Astrocyte (in vitro differentiated cells and primary cell): ENCODE measurements around the gene SESN3. TPM values are rescaled to one million over a fixed set of nuclear protein-coding genes. Genes with fewer than 3 reads are reported as not detected.

ENCODE experiments used
- DNase-seq: peaks from one replicate; pipeline ENCODE4 v3.0.0-alpha.2; 2010; ENCODE audit warnings: low read depth
- FAIRE-seq: peaks from 2 replicates; lab custom pipeline; 2011; peaks lifted over from hg19 to GRCh38; lab: Jason Lieb, UNC
- H2AFZ ChIP-seq: 2 replicates; pipeline ENCODE4 v1.6.0; 2012; ENCODE audit warnings: low read depth, low read length, inconsistent platforms
- H3K27ac ChIP-seq: 2 replicates; pipeline ENCODE4 v1.5.1; 2011; ENCODE audit warnings: low read depth, low read length, inconsistent platforms
- H3K27me3 ChIP-seq: 2 replicates; pipeline ENCODE4 v1.6.0; 2011; ENCODE audit warnings: low read length, inconsistent platforms; ENCODE audit not compliant: insufficient read depth
- H3K36me3 ChIP-seq: 2 replicates; pipeline ENCODE4 v1.5.1; 2011; ENCODE audit warnings: low read length, inconsistent platforms; ENCODE audit not compliant: insufficient read depth
- H3K4me1 ChIP-seq: 2 replicates; pipeline ENCODE4 v1.5.1; 2011; ENCODE audit warnings: low read length, inconsistent platforms; ENCODE audit not compliant: insufficient read depth
- H3K4me2 ChIP-seq: 2 replicates; pipeline ENCODE4 v1.6.0; 2012; ENCODE audit warnings: low read length, inconsistent platforms
- H3K4me3 ChIP-seq: 2 replicates; pipeline ENCODE4 v1.5.1; 2011; ENCODE audit warnings: low read depth, mild to moderate bottlenecking, low read length, inconsistent platforms; ENCODE audit not compliant: insufficient read depth
- H3K79me2 ChIP-seq: 2 replicates; pipeline ENCODE4 v1.6.0; 2012; ENCODE audit warnings: mild to moderate bottlenecking, low read length, inconsistent platforms; ENCODE audit not compliant: insufficient read depth
- H3K9ac ChIP-seq: 2 replicates; pipeline ENCODE4 v1.6.0; 2012; ENCODE audit warnings: mild to moderate bottlenecking, low read length, inconsistent platforms
- H3K9me3 ChIP-seq: 2 replicates; pipeline ENCODE4 v1.5.1; 2012; ENCODE audit warnings: low read depth, mild to moderate bottlenecking, low read length, inconsistent platforms; ENCODE audit not compliant: insufficient read depth
- H4K20me1 ChIP-seq: 2 replicates; pipeline ENCODE4 v1.6.0; 2012; ENCODE audit warnings: low read length, inconsistent platforms; ENCODE audit not compliant: insufficient read depth
- H3K27ac Mint-ChIP-seq: one replicate; pipeline ENCODE4 v1.8.0; 2021; ENCODE audit warnings: mild to moderate bottlenecking, mixed read lengths; ENCODE audit not compliant: unreplicated experiment
- H3K27me3 Mint-ChIP-seq: one replicate; pipeline ENCODE4 v1.8.0; 2021; ENCODE audit warnings: low read depth, mixed read lengths; ENCODE audit not compliant: unreplicated experiment
- H3K36me3 Mint-ChIP-seq: one replicate; pipeline ENCODE4 v1.8.0; 2021; ENCODE audit warnings: low read depth, mixed read lengths; ENCODE audit not compliant: unreplicated experiment
- H3K4me1 Mint-ChIP-seq: one replicate; pipeline ENCODE4 v1.8.0; 2021; ENCODE audit warnings: low read depth, mixed read lengths; ENCODE audit not compliant: unreplicated experiment
- H3K4me3 Mint-ChIP-seq: one replicate; pipeline ENCODE4 v1.8.0; 2021; ENCODE audit warnings: mild to moderate bottlenecking, moderate library complexity, mixed read lengths; ENCODE audit not compliant: unreplicated experiment
- H3K9me3 Mint-ChIP-seq: one replicate; pipeline ENCODE4 v1.8.0; 2021; ENCODE audit warnings: mild to moderate bottlenecking, mixed read lengths; ENCODE audit not compliant: unreplicated experiment
- EZH2 ChIP-seq: IDR thresholded peaks from 2 replicates; pipeline ENCODE4 v1.6.1; 2012; ENCODE audit warnings: mild to moderate bottlenecking, low read length, inconsistent platforms; ENCODE audit not compliant: insufficient read depth
- total RNA-seq: library from RNA; stranded (reverse); gene quantifications from 2 replicates; pipeline ENCODE4 v1.2.1, GENCODE V29; 2021
- TF ChIP-seq, protein P1 (sequence below): IDR thresholded peaks from 2 replicates; pipeline ENCODE4 v1.5.1; 2011; ENCODE audit warnings: low read depth, mild to moderate bottlenecking, inconsistent platforms, low read length, moderate library complexity; ENCODE audit not compliant: insufficient read depth

The SESN3 gene
- total RNA-seq, 1 donor from 2014 or later = 98.1 TPM

DNA sequence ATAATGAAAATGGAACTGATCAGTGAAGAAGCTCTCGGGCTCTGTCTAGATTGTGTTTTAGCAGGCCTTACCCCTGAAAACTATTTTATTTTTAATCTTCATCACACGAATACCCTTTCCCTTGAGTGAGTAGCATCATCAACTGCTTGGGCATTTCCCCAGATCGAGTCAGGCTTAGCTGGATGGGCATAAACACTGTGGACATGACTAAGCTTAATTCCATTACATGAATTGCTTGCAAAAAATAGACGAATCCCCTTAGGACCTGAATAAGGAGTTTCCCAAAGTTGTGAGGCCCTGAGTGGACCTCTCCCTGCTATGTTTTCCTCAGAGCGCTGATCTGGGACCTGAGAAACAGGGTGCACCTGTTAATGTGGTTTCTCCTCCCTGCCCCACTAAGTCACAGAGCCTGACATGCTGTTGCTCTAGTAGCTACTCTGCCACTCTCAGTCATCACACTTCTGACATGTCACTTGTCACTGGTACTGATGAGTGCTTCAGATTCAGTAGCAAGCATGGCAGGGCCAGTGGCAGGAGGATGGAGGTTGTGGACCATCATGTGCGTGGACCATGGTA, 87.8 kb downstream of the SESN3 start:
- no peak overlapping the region for H3K9ac ChIP-seq
- Mint-ChIP-seq H3K27me3 (no peaks in the 10 kb centered on the region), H3K27ac (no peak overlapping the region), H3K4me3 (no peak overlapping the region), H3K4me1 (peaks cover 27% of the 10 kb centered on the region), H3K9me3 (no peaks in the 10 kb centered on the region), H3K36me3 (peaks cover 2% of the 10 kb centered on the region)
- no peak overlapping the region for H2AFZ ChIP-seq
- H4K20me1 ChIP-seq = no peaks in the 10 kb centered on the region
- no peak for DNase-seq
- H3K4me3 ChIP-seq = no peak overlapping the region
- FAIRE-seq = no peak
- H3K27ac ChIP-seq = no peak overlapping the region
- no peaks in the 10 kb centered on the region for H3K36me3 ChIP-seq
- TF ChIP-seq EZH2 = no peak
- TF ChIP-seq, protein P1, sequence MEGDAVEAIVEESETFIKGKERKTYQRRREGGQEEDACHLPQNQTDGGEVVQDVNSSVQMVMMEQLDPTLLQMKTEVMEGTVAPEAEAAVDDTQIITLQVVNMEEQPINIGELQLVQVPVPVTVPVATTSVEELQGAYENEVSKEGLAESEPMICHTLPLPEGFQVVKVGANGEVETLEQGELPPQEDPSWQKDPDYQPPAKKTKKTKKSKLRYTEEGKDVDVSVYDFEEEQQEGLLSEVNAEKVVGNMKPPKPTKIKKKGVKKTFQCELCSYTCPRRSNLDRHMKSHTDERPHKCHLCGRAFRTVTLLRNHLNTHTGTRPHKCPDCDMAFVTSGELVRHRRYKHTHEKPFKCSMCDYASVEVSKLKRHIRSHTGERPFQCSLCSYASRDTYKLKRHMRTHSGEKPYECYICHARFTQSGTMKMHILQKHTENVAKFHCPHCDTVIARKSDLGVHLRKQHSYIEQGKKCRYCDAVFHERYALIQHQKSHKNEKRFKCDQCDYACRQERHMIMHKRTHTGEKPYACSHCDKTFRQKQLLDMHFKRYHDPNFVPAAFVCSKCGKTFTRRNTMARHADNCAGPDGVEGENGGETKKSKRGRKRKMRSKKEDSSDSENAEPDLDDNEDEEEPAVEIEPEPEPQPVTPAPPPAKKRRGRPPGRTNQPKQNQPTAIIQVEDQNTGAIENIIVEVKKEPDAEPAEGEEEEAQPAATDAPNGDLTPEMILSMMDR = no peak
- H3K4me2 ChIP-seq = no peak overlapping the region
- H3K79me2 ChIP-seq = no peaks in the 10 kb centered on the region
- no peaks in the 10 kb centered on the region for H3K9me3 ChIP-seq
- H3K27me3 ChIP-seq = no peaks in the 10 kb centered on the region
- H3K4me1 ChIP-seq = peaks cover 21% of the 10 kb centered on the region

DNA sequence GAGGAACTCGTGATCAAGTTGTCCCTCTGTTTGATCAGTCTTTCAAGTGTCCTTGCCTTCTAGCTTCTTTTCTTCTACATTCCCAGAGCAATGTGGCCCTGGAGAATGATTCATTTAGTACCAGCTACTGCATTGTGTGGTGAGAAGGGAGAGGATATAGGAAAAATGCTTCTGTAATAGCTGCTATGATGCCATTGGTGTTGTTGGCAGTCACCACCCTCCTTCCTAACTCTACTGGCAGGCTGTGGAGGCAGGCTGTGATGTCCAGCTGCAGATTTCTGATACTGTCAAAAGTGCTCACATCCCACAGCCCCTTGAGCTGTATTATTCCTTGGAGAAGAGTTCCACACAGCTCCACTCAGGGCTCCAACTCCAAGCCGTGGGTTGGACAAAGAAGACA, 88.6 kb downstream of the SESN3 start:
- no peaks in the 10 kb centered on the region for H3K36me3 ChIP-seq
- TF ChIP-seq, protein P1 = no peak
- no peak for TF ChIP-seq EZH2
- no peaks in the 10 kb centered on the region for H3K9me3 Mint-ChIP-seq
- DNase-seq = no peak
- peaks cover 13% of the 10 kb centered on the region for H3K4me1 ChIP-seq
- H3K79me2 ChIP-seq = no peaks in the 10 kb centered on the region
- no peaks in the 10 kb centered on the region for H4K20me1 ChIP-seq
- no peaks in the 10 kb centered on the region for H3K27me3 Mint-ChIP-seq
- no peak overlapping the region for H3K4me2 ChIP-seq
- H3K27ac Mint-ChIP-seq = no peak overlapping the region
- H3K36me3 Mint-ChIP-seq = peaks cover 2% of the 10 kb centered on the region
- H3K9me3 ChIP-seq = no peaks in the 10 kb centered on the region
- H3K4me3 Mint-ChIP-seq = no peak overlapping the region
- FAIRE-seq = no peak
- H3K4me1 Mint-ChIP-seq = peaks cover 19% of the 10 kb centered on the region
- H3K4me3 ChIP-seq = no peak overlapping the region
- H3K27me3 ChIP-seq = no peaks in the 10 kb centered on the region
- H3K9ac ChIP-seq = no peak overlapping the region
- no peak overlapping the region for H2AFZ ChIP-seq
- no peak overlapping the region for H3K27ac ChIP-seq

DNA sequence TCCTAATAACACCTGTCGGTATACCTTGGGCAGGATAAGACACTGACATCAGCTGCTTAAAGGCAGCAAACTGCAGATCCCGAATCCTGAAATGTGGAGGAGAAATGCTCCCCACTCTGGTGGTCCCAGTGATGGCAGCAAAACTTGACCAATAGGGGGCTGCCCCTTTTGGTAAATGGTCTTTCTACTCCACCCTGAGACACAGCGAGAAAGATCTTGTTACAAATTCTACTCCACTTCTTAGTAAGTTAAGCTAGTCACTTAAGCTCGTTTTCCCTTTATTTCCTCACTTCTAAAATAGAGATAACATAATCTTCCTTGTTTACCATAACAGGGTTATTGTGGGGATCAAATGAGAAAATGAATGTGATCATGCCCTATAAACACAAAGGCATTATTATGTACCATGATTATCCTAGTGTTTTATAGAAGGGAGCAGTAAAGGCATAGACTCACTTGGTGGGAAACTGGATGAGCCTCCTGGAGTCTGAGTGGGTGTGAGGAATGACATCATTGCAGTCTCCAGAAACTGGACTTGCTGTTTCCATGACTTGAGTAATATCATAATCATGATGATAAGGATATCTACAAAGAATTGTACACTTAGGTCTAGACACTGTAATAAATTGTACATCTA, 90.5 kb downstream of the SESN3 start:
- Mint-ChIP-seq H3K27ac (no peak overlapping the region), H3K27me3 (no peaks in the 10 kb centered on the region), H3K4me3 (no peak overlapping the region), H3K9me3 (no peaks in the 10 kb centered on the region), H3K36me3 (peaks cover 2% of the 10 kb centered on the region), H3K4me1 (peaks cover 12% of the 10 kb centered on the region)
- DNase-seq = peak; percentile 73
- Histone ChIP-seq H3K27ac (no peak overlapping the region), H3K9ac (no peak overlapping the region), H3K36me3 (no peaks in the 10 kb centered on the region), H3K4me1 (peaks cover 3% of the 10 kb centered on the region), H3K4me2 (no peak overlapping the region), H3K9me3 (no peaks in the 10 kb centered on the region), H3K79me2 (no peaks in the 10 kb centered on the region), H4K20me1 (no peaks in the 10 kb centered on the region), H3K27me3 (no peaks in the 10 kb centered on the region), H3K4me3 (no peak overlapping the region), H2AFZ (no peak overlapping the region)
- TF ChIP-seq EZH2 = no peak
- TF ChIP-seq, protein P1 = no peak
- no peak for FAIRE-seq
